Breast epithelium (tissue), 3 donors: ENCODE results near the gene CALHM6.

ENCODE experiments used
- POLR2A ChIP-seq: fragments of 450-650 bp; IDR thresholded peaks from one replicate; pipeline ENCODE4 v1.6.1; 2016; ENCODE audit warnings: antibody characterized with exemption, mild to moderate bottlenecking, moderate library complexity
- POLR2AphosphoS5 ChIP-seq, 3 donors: sonication (generic); formaldehyde crosslinking; IDR thresholded peaks; one replicate each; pipeline ENCODE4 v1.6.1; 2017; ENCODE audit warnings: antibody characterized with exemption in 3 of 3
- TF ChIP-seq, protein P1 (sequence below), 3 donors: fragments of 450-650 bp; IDR thresholded peaks; one replicate each; pipeline ENCODE4 v1.5.1; 2016 to 2017; ENCODE audit warnings: antibody characterized with exemption in 3 of 3, mild to moderate bottlenecking in 3 of 3, moderate library complexity in 3 of 3

DNA sequence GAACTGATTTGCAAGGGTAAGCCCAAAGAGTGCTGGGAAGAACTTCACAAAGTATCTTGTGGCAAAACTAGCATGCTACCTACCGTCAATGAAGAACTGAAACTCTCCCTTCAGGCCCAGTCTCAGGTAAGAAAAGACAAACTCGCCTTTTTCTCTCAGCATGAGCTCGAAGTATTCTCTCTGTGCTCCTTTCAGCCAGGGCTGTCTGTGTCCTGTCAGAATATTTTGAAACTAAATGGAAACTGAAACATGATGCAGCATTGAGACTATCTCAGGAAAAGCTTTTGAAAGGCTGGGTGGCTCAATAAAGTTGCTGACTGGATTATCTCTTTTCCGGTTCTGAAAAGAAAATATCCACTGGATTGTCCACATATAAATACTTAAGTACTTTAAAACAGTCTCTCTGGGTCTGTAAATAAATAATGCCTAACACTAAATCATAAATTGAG lies 51.0 kb downstream of the CALHM6 start:
- TF ChIP-seq, protein P1, sequence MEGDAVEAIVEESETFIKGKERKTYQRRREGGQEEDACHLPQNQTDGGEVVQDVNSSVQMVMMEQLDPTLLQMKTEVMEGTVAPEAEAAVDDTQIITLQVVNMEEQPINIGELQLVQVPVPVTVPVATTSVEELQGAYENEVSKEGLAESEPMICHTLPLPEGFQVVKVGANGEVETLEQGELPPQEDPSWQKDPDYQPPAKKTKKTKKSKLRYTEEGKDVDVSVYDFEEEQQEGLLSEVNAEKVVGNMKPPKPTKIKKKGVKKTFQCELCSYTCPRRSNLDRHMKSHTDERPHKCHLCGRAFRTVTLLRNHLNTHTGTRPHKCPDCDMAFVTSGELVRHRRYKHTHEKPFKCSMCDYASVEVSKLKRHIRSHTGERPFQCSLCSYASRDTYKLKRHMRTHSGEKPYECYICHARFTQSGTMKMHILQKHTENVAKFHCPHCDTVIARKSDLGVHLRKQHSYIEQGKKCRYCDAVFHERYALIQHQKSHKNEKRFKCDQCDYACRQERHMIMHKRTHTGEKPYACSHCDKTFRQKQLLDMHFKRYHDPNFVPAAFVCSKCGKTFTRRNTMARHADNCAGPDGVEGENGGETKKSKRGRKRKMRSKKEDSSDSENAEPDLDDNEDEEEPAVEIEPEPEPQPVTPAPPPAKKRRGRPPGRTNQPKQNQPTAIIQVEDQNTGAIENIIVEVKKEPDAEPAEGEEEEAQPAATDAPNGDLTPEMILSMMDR (IDR thresholded peaks at IDR 0.05): no peak
- TF ChIP-seq POLR2A (no peak), POLR2AphosphoS5 (IDR thresholded peaks at IDR 0.05) (no peak)
